Measurements from ENCODE around the gene STAM2. TPM values are rescaled to one million over a fixed set of nuclear protein-coding genes. Genes with fewer than 3 reads are reported as not detected.

STAM2 gene
- total RNA-seq, 1 donor from 2014 or later, result 82.7 TPM

- no peak for DNase-seq
These were observed 104.5 kb downstream of the STAM2 start for GRCh38 chr2:152071092-152071491.

GRCh38 chr2:152068226-152068625, 107.3 kb downstream of the STAM2 start:
- no peak for DNase-seq

DNA sequence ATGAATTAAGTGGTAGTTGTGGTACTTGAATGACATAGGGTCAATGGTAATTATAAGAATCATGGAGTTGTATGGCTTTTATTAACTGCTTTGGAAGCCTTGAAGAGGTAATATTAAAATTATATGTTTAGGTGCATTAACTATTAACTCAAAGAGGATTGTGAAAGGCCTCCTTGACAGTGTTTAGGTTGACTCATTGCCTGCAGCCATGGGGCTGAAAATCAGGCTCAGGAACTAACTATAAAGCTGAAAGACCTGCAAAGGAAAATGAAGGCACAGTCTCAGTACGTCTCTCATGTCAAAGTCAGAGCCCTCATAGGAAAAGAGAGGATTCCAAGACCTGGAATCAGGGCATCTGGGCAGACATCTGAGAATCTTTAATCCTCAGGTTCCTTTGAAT, 107.7 kb downstream of the STAM2 start:
- DNase-seq, result no peak

Small RNAs within 50 kb of the gene (small RNA-seq; reads per million reads assigned to genes)
- gene RPL30P2, result not detected

Other genes with a start within 250 kb of the STAM2 start
- 70.2 TPM for gene CACNB4, start 76.7 kb downstream of the STAM2 start, total RNA-seq
- gene FMNL2, start 159.4 kb upstream of the STAM2 start, total RNA-seq, result 114 TPM

Measured in occipital lobe (tissue), 3 donors.